HG02571 (cell line): Measurements from ENCODE around the gene CD27.
"Not testable (repeated sequence)": the region's sequence is repeated elsewhere in the genome, so short reads cannot be mapped to it uniquely, and the experiment has no call there.

Source experiments
- ATAC-seq: cut with Tn5 transposase; IDR thresholded peaks from one replicate; pipeline ENCODE4 v1.9.1; 2021; ENCODE audit warnings: mild to moderate bottlenecking, moderate library complexity; ENCODE audit not compliant: unreplicated experiment

CD27 gene

GRCh38 chr12:6461401-6462233 is 16.9 kb downstream of the CD27 start:
- peak; percentile 54 for ATAC-seq

GRCh38 chr12:6462234-6462995 is 17.7 kb downstream of the CD27 start:
- ATAC-seq, result no peak

- no peak for ATAC-seq
Observed at GRCh38 chr12:6463216-6463615, 18.5 kb downstream of the CD27 start.

GRCh38 chr12:6463858-6464257 is 19.1 kb downstream of the CD27 start:
- ATAC-seq, result no peak

- ATAC-seq, result no peak
Observed at GRCh38 chr12:6464531-6464930, 19.8 kb downstream of the CD27 start.

GRCh38 chr12:6465467-6466183 is 20.9 kb downstream of the CD27 start:
- ATAC-seq, result no peak

- no peak for ATAC-seq
Observed at GRCh38 chr12:6466184-6466573, 21.4 kb downstream of the CD27 start.

- ATAC-seq, result not testable (repeated sequence)
Observed at GRCh38 chr12:6466751-6467150, 22.0 kb downstream of the CD27 start.

GRCh38 chr12:6467571-6468282 is 23.0 kb downstream of the CD27 start:
- ATAC-seq, result not testable (repeated sequence)

- no peak for ATAC-seq
Observed at GRCh38 chr12:6468283-6468575, 23.5 kb downstream of the CD27 start.

GRCh38 chr12:6469092-6469491 is 24.3 kb downstream of the CD27 start:
- no peak for ATAC-seq

- ATAC-seq, result no peak
Observed at GRCh38 chr12:6469609-6470374, 25.0 kb downstream of the CD27 start.

- peak; percentile 88 for ATAC-seq
Observed at GRCh38 chr12:6470375-6471163, 25.8 kb downstream of the CD27 start, which contains the start of gene VAMP1. Gene VAMP1 (minus strand): TSS chr12:6470677. CDS start chr12:6470531, 146 bp downstream.

- no peak for ATAC-seq
Observed at GRCh38 chr12:6471989-6472360, 27.2 kb downstream of the CD27 start.

- ATAC-seq, result no peak
Observed at GRCh38 chr12:6472491-6472890, 27.7 kb downstream of the CD27 start.

- not testable (repeated sequence) for ATAC-seq
Observed at GRCh38 chr12:6475233-6475975, 30.6 kb downstream of the CD27 start.

- no peak for ATAC-seq
Observed at GRCh38 chr12:6476489-6476888, 31.7 kb downstream of the CD27 start.

GRCh38 chr12:6477601-6478377 is 33.0 kb downstream of the CD27 start:
- not testable (repeated sequence) for ATAC-seq
